HG03103 (cell line): ENCODE measurements around the gene ITGB7.

Experiments used
- ATAC-seq: cut with Tn5 transposase; IDR thresholded peaks from one replicate; pipeline ENCODE4 v1.9.1; 2021; ENCODE audit warnings: low read depth; ENCODE audit not compliant: unreplicated experiment

Gene ITGB7

GRCh38 chr12:53159195-53159839, 47.7 kb downstream of the ITGB7 start:
- no peak for ATAC-seq

GRCh38 chr12:53152390-53152789, 54.7 kb downstream of the ITGB7 start:
- ATAC-seq, result no peak

GRCh38 chr12:53151039-53151438, 56.0 kb downstream of the ITGB7 start:
- ATAC-seq, result no peak

- ATAC-seq, result no peak
Observed at GRCh38 chr12:53147653-53148052, 59.4 kb downstream of the ITGB7 start.

- ATAC-seq, result no peak
Observed at GRCh38 chr12:53147181-53147580, 59.9 kb downstream of the ITGB7 start.

GRCh38 chr12:53145383-53146260, 61.4 kb downstream of the ITGB7 start:
- no peak for ATAC-seq

GRCh38 chr12:53143355-53143754, 63.7 kb downstream of the ITGB7 start:
- ATAC-seq, result no peak
